GM23338 (cell line): ENCODE measurements around the gene OGFOD2. TPM values are rescaled to one million over a fixed set of nuclear protein-coding genes. Genes with fewer than 3 reads are reported as not detected.

Experiments
- ATAC-seq: fragments of 200-7000 bp; cut with Tn5 transposase; 3 replicates; pipeline ENCODE4 v1.9.1; 2020
- DNase-seq: peaks from one replicate; pipeline ENCODE4 v3.0.0-alpha.2; 2015; ENCODE audit warnings: low spot score
- H2AFZ ChIP-seq: fragments of 200-600 bp; sonication (generic); 2 replicates; pipeline ENCODE4 v1.8.0; 2016; ENCODE audit warnings: antibody characterized with exemption, mild to moderate bottlenecking, moderate library complexity
- H3F3A ChIP-seq: fragments of 200-600 bp; sonication (generic); replicated peaks from 2 replicates; pipeline ENCODE4 v1.8.0; 2017; ENCODE audit warnings: antibody characterized with exemption, mixed run types, low read depth
- H3K27ac ChIP-seq: fragments of 200-600 bp; sonication (generic); 2 replicates; pipeline ENCODE4 v1.6.1; 2016; ENCODE audit warnings: low read depth
- H3K27me3 ChIP-seq: fragments of 200-600 bp; sonication (generic); 2 replicates; pipeline ENCODE4 v1.8.0; 2016; ENCODE audit warnings: mild to moderate bottlenecking, mixed run types, moderate library complexity; ENCODE audit not compliant: insufficient read depth
- H3K36me3 ChIP-seq: fragments of 200-600 bp; sonication (generic); 2 replicates; pipeline ENCODE4 v1.8.0; 2016; ENCODE audit warnings: mild to moderate bottlenecking; ENCODE audit not compliant: insufficient read depth
- H3K4me1 ChIP-seq: fragments of 200-600 bp; sonication (generic); 2 replicates; pipeline ENCODE4 v1.8.0; 2016; ENCODE audit warnings: mild to moderate bottlenecking, moderate library complexity; ENCODE audit not compliant: insufficient read depth
- H3K4me2 ChIP-seq: fragments of 200-600 bp; sonication (generic); 2 replicates; pipeline ENCODE4 v1.7.1; 2017; ENCODE audit warnings: mixed run types
- H3K4me3 ChIP-seq: fragments of 200-600 bp; sonication (generic); 2 replicates; pipeline ENCODE4 v1.6.1; 2016; ENCODE audit warnings: mixed run types
- H3K79me2 ChIP-seq: fragments of 200-600 bp; sonication (generic); replicated peaks from 2 replicates; pipeline ENCODE4 v1.8.0; 2017; ENCODE audit warnings: mild to moderate bottlenecking; ENCODE audit not compliant: insufficient read depth
- H3K9me2 ChIP-seq: fragments of 200-600 bp; sonication (generic); 2 replicates; pipeline ENCODE4 v1.8.0; 2017; ENCODE audit not compliant: insufficient read depth
- H4K20me1 ChIP-seq: fragments of 200-600 bp; sonication (generic); replicated peaks from 2 replicates; pipeline ENCODE4 v1.8.0; 2017; ENCODE audit warnings: mild to moderate bottlenecking; ENCODE audit not compliant: insufficient read depth
- H3K27ac Mint-ChIP-seq: 2 replicates; pipeline ENCODE4 v1.8.0; 2020; ENCODE audit warnings: inconsistent platforms, mild to moderate bottlenecking, moderate library complexity, mixed read lengths
- H3K27me3 Mint-ChIP-seq: 3 replicates; pipeline ENCODE4 v1.8.0; 2022; ENCODE audit warnings: low read depth, mild to moderate bottlenecking, moderate library complexity, mixed read lengths, inconsistent platforms; ENCODE audit not compliant: insufficient read depth, poor library complexity
- H3K36me3 Mint-ChIP-seq: 3 replicates; pipeline ENCODE4 v1.8.0; 2021; ENCODE audit warnings: low read depth, mild to moderate bottlenecking, inconsistent platforms, moderate library complexity, mixed read lengths
- H3K4me1 Mint-ChIP-seq: 3 replicates; pipeline ENCODE4 v1.8.0; 2020; ENCODE audit warnings: mild to moderate bottlenecking, inconsistent platforms, mixed read lengths
- H3K4me3 Mint-ChIP-seq: 3 replicates; pipeline ENCODE4 v1.8.0; 2021; ENCODE audit warnings: moderate library complexity, mild to moderate bottlenecking, inconsistent platforms, mixed read lengths
- H3K9me3 Mint-ChIP-seq: 3 replicates; pipeline ENCODE4 v1.8.0; 2020; ENCODE audit warnings: moderate library complexity, mild to moderate bottlenecking, inconsistent platforms, mixed read lengths
- CREB1 ChIP-seq: fragments of 250-450 bp; sonication (Bioruptor Pico); IDR thresholded peaks from 2 replicates; pipeline ENCODE4 v1.5.0; 2020; ENCODE audit warnings: low read depth, mild to moderate bottlenecking, moderate library complexity
- EZH2phosphoT487 ChIP-seq: fragments of 200-600 bp; sonication (generic); IDR thresholded peaks from one replicate; pipeline ENCODE4 v1.8.1; 2018; ENCODE audit warnings: antibody characterized with exemption; ENCODE audit not compliant: unreplicated experiment
- JUNB ChIP-seq: IDR thresholded peaks from one replicate; pipeline ENCODE4 v1.6.1; 2016; ENCODE audit warnings: antibody characterized with exemption; ENCODE audit not compliant: unreplicated experiment
- POLR2AphosphoS5 ChIP-seq: IDR thresholded peaks from 2 replicates; pipeline ENCODE4 v1.6.1; 2016; ENCODE audit warnings: antibody characterized with exemption, low read depth
- ZNF114 ChIP-seq: fragments of 250-450 bp; sonication (Bioruptor Pico); IDR thresholded peaks from 2 replicates; pipeline ENCODE4 v1.5.0; 2020; ENCODE audit warnings: mild to moderate bottlenecking, moderate library complexity
- ZNF331 ChIP-seq: fragments of 250-450 bp; sonication (Bioruptor Pico); IDR thresholded peaks from 2 replicates; pipeline ENCODE4 v1.5.0; 2020; ENCODE audit warnings: low read depth, mild to moderate bottlenecking, moderate library complexity
- ZNF462 ChIP-seq: fragments of 250-450 bp; sonication (Bioruptor Pico); IDR thresholded peaks from 2 replicates; pipeline ENCODE4 v1.5.0; 2020; ENCODE audit warnings: mild to moderate bottlenecking, moderate library complexity
- polyA plus RNA-seq: library from polyadenylated mRNA; unstranded; fragments of >200 nt; fragmentation: Nextera tagmentation; extraction: Ambion mirVana; gene quantifications from 2 replicates; pipeline ENCODE4 v1.2.1, GENCODE V29; 2016
- total RNA-seq: library from RNA; depleted of rRNA; stranded (reverse); fragments of >200 nt; shearing (Covaris generic); gene quantifications from 2 replicates; pipeline ENCODE4 v1.2.3, GENCODE V29; 2014
- TF ChIP-seq, protein P1 (sequence below): IDR thresholded peaks from one replicate; pipeline ENCODE4 v1.6.1; 2018; ENCODE audit warnings: antibody characterized with exemption; ENCODE audit not compliant: unreplicated experiment
- TF ChIP-seq, protein P2 (sequence below): IDR thresholded peaks from 2 replicates; pipeline ENCODE4 v1.6.1; 2016; ENCODE audit warnings: antibody characterized with exemption
- TF ChIP-seq, protein P3 (sequence below), 2 experiments: fragments of 200-600 bp in 1 of 2; sonication (generic) in 1 of 2; conservative IDR thresholded peaks; 2 replicates each; pipeline versions ENCODE4 v1.5.1 to v1.6.1; 2016 to 2017; ENCODE audit warnings: antibody characterized with exemption in 2 of 2, low read depth in 2 of 2, mild to moderate bottlenecking in 2 of 2, moderate library complexity in 1 of 2

The OGFOD2 gene
- total and polyA plus RNA-seq, 2 experiments from 2014 or later = 13.1 to 16.1 TPM

GRCh38 chr12:122975790-122976647, 975 bp downstream of the OGFOD2 start (continued):
- TF ChIP-seq, protein P1, sequence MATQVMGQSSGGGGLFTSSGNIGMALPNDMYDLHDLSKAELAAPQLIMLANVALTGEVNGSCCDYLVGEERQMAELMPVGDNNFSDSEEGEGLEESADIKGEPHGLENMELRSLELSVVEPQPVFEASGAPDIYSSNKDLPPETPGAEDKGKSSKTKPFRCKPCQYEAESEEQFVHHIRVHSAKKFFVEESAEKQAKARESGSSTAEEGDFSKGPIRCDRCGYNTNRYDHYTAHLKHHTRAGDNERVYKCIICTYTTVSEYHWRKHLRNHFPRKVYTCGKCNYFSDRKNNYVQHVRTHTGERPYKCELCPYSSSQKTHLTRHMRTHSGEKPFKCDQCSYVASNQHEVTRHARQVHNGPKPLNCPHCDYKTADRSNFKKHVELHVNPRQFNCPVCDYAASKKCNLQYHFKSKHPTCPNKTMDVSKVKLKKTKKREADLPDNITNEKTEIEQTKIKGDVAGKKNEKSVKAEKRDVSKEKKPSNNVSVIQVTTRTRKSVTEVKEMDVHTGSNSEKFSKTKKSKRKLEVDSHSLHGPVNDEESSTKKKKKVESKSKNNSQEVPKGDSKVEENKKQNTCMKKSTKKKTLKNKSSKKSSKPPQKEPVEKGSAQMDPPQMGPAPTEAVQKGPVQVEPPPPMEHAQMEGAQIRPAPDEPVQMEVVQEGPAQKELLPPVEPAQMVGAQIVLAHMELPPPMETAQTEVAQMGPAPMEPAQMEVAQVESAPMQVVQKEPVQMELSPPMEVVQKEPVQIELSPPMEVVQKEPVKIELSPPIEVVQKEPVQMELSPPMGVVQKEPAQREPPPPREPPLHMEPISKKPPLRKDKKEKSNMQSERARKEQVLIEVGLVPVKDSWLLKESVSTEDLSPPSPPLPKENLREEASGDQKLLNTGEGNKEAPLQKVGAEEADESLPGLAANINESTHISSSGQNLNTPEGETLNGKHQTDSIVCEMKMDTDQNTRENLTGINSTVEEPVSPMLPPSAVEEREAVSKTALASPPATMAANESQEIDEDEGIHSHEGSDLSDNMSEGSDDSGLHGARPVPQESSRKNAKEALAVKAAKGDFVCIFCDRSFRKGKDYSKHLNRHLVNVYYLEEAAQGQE = no peak
- TF ChIP-seq, protein P2, sequence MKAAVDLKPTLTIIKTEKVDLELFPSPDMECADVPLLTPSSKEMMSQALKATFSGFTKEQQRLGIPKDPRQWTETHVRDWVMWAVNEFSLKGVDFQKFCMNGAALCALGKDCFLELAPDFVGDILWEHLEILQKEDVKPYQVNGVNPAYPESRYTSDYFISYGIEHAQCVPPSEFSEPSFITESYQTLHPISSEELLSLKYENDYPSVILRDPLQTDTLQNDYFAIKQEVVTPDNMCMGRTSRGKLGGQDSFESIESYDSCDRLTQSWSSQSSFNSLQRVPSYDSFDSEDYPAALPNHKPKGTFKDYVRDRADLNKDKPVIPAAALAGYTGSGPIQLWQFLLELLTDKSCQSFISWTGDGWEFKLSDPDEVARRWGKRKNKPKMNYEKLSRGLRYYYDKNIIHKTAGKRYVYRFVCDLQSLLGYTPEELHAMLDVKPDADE = no peak
- TF ChIP-seq, protein P3, sequence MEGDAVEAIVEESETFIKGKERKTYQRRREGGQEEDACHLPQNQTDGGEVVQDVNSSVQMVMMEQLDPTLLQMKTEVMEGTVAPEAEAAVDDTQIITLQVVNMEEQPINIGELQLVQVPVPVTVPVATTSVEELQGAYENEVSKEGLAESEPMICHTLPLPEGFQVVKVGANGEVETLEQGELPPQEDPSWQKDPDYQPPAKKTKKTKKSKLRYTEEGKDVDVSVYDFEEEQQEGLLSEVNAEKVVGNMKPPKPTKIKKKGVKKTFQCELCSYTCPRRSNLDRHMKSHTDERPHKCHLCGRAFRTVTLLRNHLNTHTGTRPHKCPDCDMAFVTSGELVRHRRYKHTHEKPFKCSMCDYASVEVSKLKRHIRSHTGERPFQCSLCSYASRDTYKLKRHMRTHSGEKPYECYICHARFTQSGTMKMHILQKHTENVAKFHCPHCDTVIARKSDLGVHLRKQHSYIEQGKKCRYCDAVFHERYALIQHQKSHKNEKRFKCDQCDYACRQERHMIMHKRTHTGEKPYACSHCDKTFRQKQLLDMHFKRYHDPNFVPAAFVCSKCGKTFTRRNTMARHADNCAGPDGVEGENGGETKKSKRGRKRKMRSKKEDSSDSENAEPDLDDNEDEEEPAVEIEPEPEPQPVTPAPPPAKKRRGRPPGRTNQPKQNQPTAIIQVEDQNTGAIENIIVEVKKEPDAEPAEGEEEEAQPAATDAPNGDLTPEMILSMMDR (conservative IDR thresholded peaks at IDR 0.05; ENCODE audit: low read depth in 2 of 2) = no peak
- no peak for TF ChIP-seq POLR2AphosphoS5

DNA sequence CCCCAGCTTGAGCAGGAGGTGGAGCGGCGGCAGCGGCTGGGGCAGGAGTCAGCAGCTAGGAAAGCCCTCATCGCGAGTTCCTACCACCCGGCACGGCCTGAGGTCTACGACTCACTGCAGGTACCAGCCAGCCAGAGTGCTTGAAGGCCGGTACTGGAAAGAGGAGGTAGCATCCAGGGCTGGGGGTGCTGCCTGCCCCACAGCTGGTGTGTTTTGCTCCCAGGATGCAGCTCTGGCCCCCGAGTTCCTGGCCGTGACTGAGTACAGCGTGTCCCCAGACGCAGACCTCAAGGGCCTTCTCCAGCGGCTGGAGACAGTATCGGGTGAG, 1.6 kb downstream of the OGFOD2 start:
- Histone ChIP-seq H3K9me2 (no peaks in the 10 kb centered on the region), H4K20me1 (no peaks in the 10 kb centered on the region; the same call in 1 of the 2 replicates), H3K4me3 (0 out of 2 replicates have a peak overlapping the region, but pooled peaks have one; percentile 93), H2AFZ (no peak overlapping the region), H3K27me3 (no peaks in the 10 kb centered on the region), H3K4me2 (no peak overlapping the region), H3K4me1 (peaks cover 16% of the 10 kb centered on the region; the same call in 1 of the 2 replicates), H3K79me2 (peaks cover 20% of the 10 kb centered on the region; the same call in 1 of the 2 replicates), H3F3A (no peaks in the 10 kb centered on the region), H3K27ac (no peak overlapping the region), H3K36me3 (no peaks in the 10 kb centered on the region)
- Mint-ChIP-seq H3K9me3 (no peaks in the 10 kb centered on the region), H3K27me3 (peaks cover 31% of the 10 kb centered on the region), H3K36me3 (no peaks in the 10 kb centered on the region; the same call in 2 of the 3 replicates), H3K4me3 (peak overlapping the region; percentile 97), H3K27ac (no peak overlapping the region), H3K4me1 (peaks cover 4% of the 10 kb centered on the region; the same call in 2 of the 3 replicates)
- ATAC-seq (no peak), DNase-seq (no peak)
- no peak for TF ChIP-seq CREB1 (CRISPR knock-in tag)
- TF ChIP-seq JUNB = no peak
- no peak for TF ChIP-seq ZNF462 (CRISPR knock-in tag)
- TF ChIP-seq ZNF331 (CRISPR knock-in tag) = no peak
- no peak for TF ChIP-seq EZH2phosphoT487
- TF ChIP-seq ZNF114 = no peak
- no peak for TF ChIP-seq POLR2AphosphoS5
